GM23248 (cell line): ENCODE data around the gene CPLX3.

Experiments used
- EZH2 ChIP-seq: fragments of 200-600 bp; sonication (generic); IDR thresholded peaks from 2 replicates; pipeline ENCODE4 v1.6.1; 2018; ENCODE audit warnings: antibody characterized with exemption, mild to moderate bottlenecking; ENCODE audit not compliant: insufficient read depth, poor library complexity, severe bottlenecking
- EZH2phosphoT487 ChIP-seq: fragments of 200-600 bp; sonication (generic); IDR thresholded peaks from 2 replicates; pipeline ENCODE4 v1.6.1; 2018; ENCODE audit warnings: antibody characterized with exemption, moderate library complexity, mild to moderate bottlenecking, low read depth; ENCODE audit not compliant: insufficient read depth

GRCh38 chr15:74792227-74793016 lies 34.0 kb upstream of the CPLX3 start:
- TF ChIP-seq EZH2 = no peak
- no peak for TF ChIP-seq EZH2phosphoT487
